PC-3 (cell line): ENCODE data around the gene FADS1. TPM values are rescaled to one million over a fixed set of nuclear protein-coding genes. Genes with fewer than 3 reads are reported as not detected.

Experiments used
- ATAC-seq: fragments of 200-7000 bp; cut with Tn5 transposase; 2 replicates; pipeline ENCODE4 v1.9.1; 2020; ENCODE audit warnings: mild to moderate bottlenecking, moderate library complexity
- BruUV-seq: library from RNA; stranded (reverse); fragments of 400-500 nt; replicated peaks from 2 replicates; lab custom pipeline; 2021; lab: Mats Ljungman, UMichigan
- CTCF ChIA-PET: fragments of 300-600 bp; sonication (Branson Sonifier 250); formaldehyde crosslinking; loops from one replicate; lab custom pipeline; 2022; ENCODE audit warnings: antibody characterized with exemption; lab: Charles Lee
- POLR2A ChIA-PET: fragments of 300-600 bp; sonication (Branson Sonifier 250); formaldehyde crosslinking; loops from one replicate; lab custom pipeline; 2022; ENCODE audit warnings: antibody characterized with exemption; ENCODE audit not compliant: unreplicated experiment; lab: Charles Lee
- DNase-seq: peaks from one replicate; pipeline ENCODE4 v3.0.0-alpha.2; 2015
- H2AFZ ChIP-seq: fragments of 300-600 bp; sonication (generic); 2 replicates; pipeline ENCODE4 v1.6.0; 2016; ENCODE audit warnings: antibody characterized with exemption, low read length
- H3F3A ChIP-seq: fragments of 300-600 bp; sonication (generic); one replicate; pipeline ENCODE4 v1.6.0; 2017; ENCODE audit warnings: antibody characterized with exemption, low read length, control low read depth, mild to moderate bottlenecking; ENCODE audit not compliant: unreplicated experiment
- H3K27ac ChIP-seq: fragments of 300-600 bp; sonication (generic); 2 replicates; pipeline ENCODE4 v1.5.1; 2016; ENCODE audit warnings: mild to moderate bottlenecking, low read length
- H3K27me3 ChIP-seq: fragments of 300-600 bp; sonication (generic); 2 replicates; pipeline ENCODE4 v1.6.1; 2016; ENCODE audit warnings: low read length, mixed read lengths
- H3K36me3 ChIP-seq: fragments of 300-600 bp; sonication (generic); 2 replicates; pipeline ENCODE4 v1.6.1; 2016; ENCODE audit warnings: low read depth, mixed run types, low read length, mixed read lengths
- H3K4me1 ChIP-seq: fragments of 300-600 bp; sonication (generic); 2 replicates; pipeline ENCODE4 v1.5.1; 2016; ENCODE audit warnings: low read length; ENCODE audit not compliant: insufficient read depth
- H3K4me2 ChIP-seq: fragments of 300-600 bp; sonication (generic); 2 replicates; pipeline ENCODE4 v1.6.0; 2016; ENCODE audit warnings: low read length
- H3K4me3 ChIP-seq: fragments of 300-600 bp; sonication (generic); 2 replicates; pipeline ENCODE4 v1.5.1; 2016; ENCODE audit warnings: mild to moderate bottlenecking, low read length, mixed read lengths
- H3K79me2 ChIP-seq: fragments of 300-600 bp; sonication (generic); 2 replicates; pipeline ENCODE4 v1.6.1; 2017; ENCODE audit warnings: low read length, mixed read lengths
- H3K9ac ChIP-seq: fragments of 300-600 bp; sonication (generic); 2 replicates; pipeline ENCODE4 v1.6.0; 2016; ENCODE audit warnings: mild to moderate bottlenecking, low read length
- H3K9me2 ChIP-seq: fragments of 300-600 bp; sonication (generic); replicated peaks from 2 replicates; pipeline ENCODE4 v1.6.1; 2016; ENCODE audit warnings: mixed run types, low read length, mixed read lengths
- H3K9me3 ChIP-seq: fragments of 300-600 bp; sonication (generic); 2 replicates; pipeline ENCODE4 v1.6.1; 2016; ENCODE audit warnings: low read length, mixed read lengths
- H4K20me1 ChIP-seq: fragments of 300-600 bp; sonication (generic); 2 replicates; pipeline ENCODE4 v1.6.1; 2016; ENCODE audit warnings: low read length, mixed read lengths
- CTCF ChIP-seq: fragments of 300-600 bp; sonication (generic); conservative IDR thresholded peaks from 2 replicates; pipeline ENCODE4 v1.5.1; 2017; ENCODE audit warnings: antibody characterized with exemption, low read depth, mild to moderate bottlenecking, low read length
- EZH2 ChIP-seq: fragments of 300-600 bp; sonication (generic); IDR thresholded peaks from one replicate; pipeline ENCODE4 v1.6.1; 2017; ENCODE audit warnings: antibody characterized with exemption, mild to moderate bottlenecking, low read length; ENCODE audit not compliant: unreplicated experiment
- EZH2phosphoT487 ChIP-seq: fragments of 300-600 bp; sonication (generic); IDR thresholded peaks from 2 replicates; pipeline ENCODE4 v1.6.1; 2018; ENCODE audit warnings: mild to moderate bottlenecking, antibody characterized with exemption, low read length, borderline replicate concordance
- intact Hi-C: fragments of 100-400 bp; cut with micrococcal nuclease; formaldehyde crosslinking; loops from 2 replicates; pipeline ENCODE4 v1.9.0; 2023
- total RNA-seq: library from RNA; depleted of rRNA; stranded (reverse); fragments of >200 nt; gene quantifications from 2 replicates; pipeline ENCODE4 v1.2.3, GENCODE V29; 2014

Gene FADS1
- total RNA-seq, 1 experiment from 2014 or later = 84.4 TPM

- peak within 1 kb of the TSS; percentile 89 for H3K27ac ChIP-seq
- peak; percentile 87 for ATAC-seq
- no peak for TF ChIP-seq EZH2
- TF ChIP-seq CTCF = no peak
- TF ChIP-seq EZH2phosphoT487 = no peak
These were observed 24.3 kb downstream of the FADS1 start, which contains the start of the genes FEN1 and TMEM258 for GRCh38 chr11:61792310-61793082. TSS of gene FEN1 (plus strand) at chr11:61792911. CDS start at chr11:61795362, 2,451 bp downstream. TSS of gene TMEM258 (minus strand) at chr11:61792599. CDS start at chr11:61792558, 41 bp downstream.

GRCh38 chr11:61791737-61792309 lies 25.0 kb downstream of the FADS1 start:
- DNase-seq = peak; percentile 94
- ChIA-PET POLR2A (interaction anchor here (0.6 to 1.5 kb wide), 2 partner anchors 23 to 25 kb away, joined by 3 to 5 read pairs; no protein-coding TSS in a partner anchor), CTCF (interaction anchor here (0.6 to 0.9 kb wide), 3 partner anchors 19 to 316 kb away, joined by 3 to 4 read pairs (median 4); no protein-coding TSS in a partner anchor)

More at GRCh38 chr11:61792310-61793082, 24.3 kb downstream of the FADS1 start, which contains the start of the genes FEN1 and TMEM258:
- peaks cover 14% of the 10 kb centered on the region for H3K4me1 ChIP-seq
- H3K9me2 ChIP-seq = no peaks in the 10 kb centered on the region
- no peaks in the 10 kb centered on the region for H3K9me3 ChIP-seq
- H2AFZ ChIP-seq = peak within 1 kb of the TSS; percentile 78
- H3K9ac ChIP-seq = peak within 1 kb of the TSS; percentile 95
- peak within 1 kb of the TSS; percentile 97 for H3K4me3 ChIP-seq
- H3K79me2 ChIP-seq = peaks cover 73% of the 10 kb centered on the region
- intact Hi-C loops = loop anchor here (1.0 kb wide), 1 partner anchor 25 kb away; the partner anchor contains the start of gene FADS1
- POLR2A ChIA-PET = interaction anchor here (0.6 to 1.5 kb wide), 3 partner anchors 22 to 50 kb away, joined by 3 to 5 read pairs (median 3); no protein-coding TSS in a partner anchor
- peak within 1 kb of the TSS; percentile 90 for H3K4me2 ChIP-seq
- H4K20me1 ChIP-seq = peaks cover 10% of the 10 kb centered on the region; the same call in 1 of the 2 replicates
- no TSS peak for BruUV-seq
- H3K36me3 ChIP-seq = peaks cover 46% of the 10 kb centered on the region
- DNase-seq = peak; percentile 93
- H3K27me3 ChIP-seq = no peaks in the 10 kb centered on the region
- H3F3A ChIP-seq = no peaks in the 10 kb centered on the region
- CTCF ChIA-PET = interaction anchor here (0.6 to 0.9 kb wide), 4 partner anchors 20 to 316 kb away, joined by 3 to 4 read pairs (median 4); no protein-coding TSS in a partner anchor

More at GRCh38 chr11:61791737-61792309, 25.0 kb downstream of the FADS1 start:
- Histone ChIP-seq H3K4me2 (peak overlapping the region; percentile 90), H3K4me1 (peaks cover 14% of the 10 kb centered on the region), H3K9me2 (no peaks in the 10 kb centered on the region), H3K27ac (peak overlapping the region; percentile 89), H3K27me3 (no peaks in the 10 kb centered on the region), H3K9me3 (no peaks in the 10 kb centered on the region), H3K9ac (peak overlapping the region; percentile 95), H2AFZ (peak overlapping the region; percentile 78), H3K36me3 (peaks cover 44% of the 10 kb centered on the region), H4K20me1 (0 out of 2 replicates have a peak, but pooled peaks cover 9% of the 10 kb centered on the region), H3K4me3 (peak overlapping the region; percentile 97), H3F3A (no peaks in the 10 kb centered on the region), H3K79me2 (peaks cover 67% of the 10 kb centered on the region)
- BruUV-seq = TSS peak; percentile 82
- no peak for TF ChIP-seq EZH2phosphoT487
- no peak for TF ChIP-seq CTCF
- TF ChIP-seq EZH2 = no peak
- intact Hi-C loops = loop anchor here (1.0 kb wide), 1 partner anchor 25 kb away; the partner anchor contains the start of gene FADS1
- ATAC-seq = peak; percentile 66
